ENCODE results near the gene TMEM178B.

DNA sequence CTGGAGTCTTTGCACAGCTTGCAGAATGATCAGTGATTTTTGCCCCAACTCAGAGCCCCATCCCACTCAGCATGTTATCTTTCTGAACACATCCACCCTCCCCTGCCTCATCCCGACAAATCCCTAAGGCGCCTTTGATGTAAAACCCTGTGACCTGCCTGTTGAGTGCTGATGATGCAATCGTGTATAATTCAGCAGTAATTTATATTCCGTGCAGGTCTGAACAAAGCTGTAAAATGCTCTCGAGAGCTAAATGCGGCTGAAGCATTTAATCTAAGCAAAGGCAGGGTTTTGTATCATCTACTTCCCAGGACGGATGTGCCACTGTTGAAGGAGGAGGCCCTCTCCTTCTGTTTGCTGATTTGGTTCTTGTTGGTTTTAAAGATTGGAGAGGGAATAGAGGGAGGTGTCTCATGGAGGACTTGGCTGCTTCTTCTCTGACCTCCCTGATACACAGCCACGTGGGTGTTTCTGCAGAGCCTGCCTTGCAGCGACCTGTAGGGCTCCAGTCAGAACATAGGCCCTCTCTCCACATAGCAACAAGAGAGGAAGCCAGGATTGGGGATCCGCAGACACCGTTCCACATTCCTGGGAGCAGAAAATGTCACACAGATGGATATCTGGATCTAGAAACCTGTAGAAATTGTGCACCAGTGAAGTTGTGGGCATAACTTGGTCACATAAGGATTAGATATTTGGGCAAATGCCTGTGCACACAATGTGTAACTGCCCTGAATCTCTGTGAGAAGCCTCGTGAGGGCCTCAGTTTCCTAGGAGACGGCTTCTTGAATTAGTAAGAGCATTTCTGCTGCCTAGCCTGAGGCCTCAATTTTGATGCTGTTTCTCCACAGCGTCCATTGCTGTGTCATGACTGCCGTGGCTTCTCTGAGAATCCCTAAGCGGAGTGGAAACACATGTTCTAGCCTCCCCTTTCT, 387.2 kb downstream of the TMEM178B start:
- TF ChIP-seq ZNF274 (IDR thresholded peaks at IDR 0.05; ENCODE audit: low read depth, low read length) (no peak), YY1 (IDR thresholded peaks at IDR 0.05; ENCODE audit: insufficient read depth, insufficient read length) (no peak)

All from NT2/D1 (cell line).